Measurements from ENCODE around the gene HOXA5. TPM values are rescaled to one million over a fixed set of nuclear protein-coding genes. Genes with fewer than 3 reads are reported as not detected.

Gene HOXA5
- total RNA-seq, 5 donors from 2014 or later (not counting 1 experiment from before 2014, with no cell fraction given): 0.18 to 0.32 TPM; not detected in 3

DNA sequence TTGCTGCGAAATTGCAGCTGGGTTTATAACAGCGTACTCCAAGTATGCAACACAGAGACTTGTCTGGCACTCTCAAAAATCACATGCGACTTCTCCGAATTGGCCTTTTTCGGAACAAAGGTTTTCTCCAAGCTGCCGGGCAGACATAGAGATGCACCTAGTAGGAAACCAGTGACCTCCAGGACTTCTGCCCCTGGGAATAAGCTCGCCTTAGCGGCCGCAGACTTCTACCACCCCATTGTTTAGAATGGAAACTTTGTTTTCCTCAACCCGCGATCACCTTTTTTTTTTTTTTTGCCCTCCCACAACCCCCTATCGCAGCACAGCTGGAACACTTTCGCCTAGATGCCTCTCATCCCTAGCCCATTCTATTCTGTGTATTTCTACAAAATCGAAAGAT lies 35.5 kb upstream of the HOXA5 start:
- Histone ChIP-seq H3K36me3 (ENCODE audit: control insufficient read depth in 2 of 2, extremely low read depth in 1 of 2, insufficient read depth in 1 of 2, low read length in 1 of 2) (no peaks in the 10 kb centered on the region), H3K4me3 (ENCODE audit: control insufficient read depth in 1 of 2, extremely low read depth in 1 of 2, low read length in 1 of 2) (no peak overlapping the region), H3K9me3 (no peaks in the 10 kb centered on the region), H3K27ac (ENCODE audit: low read length) (no peak overlapping the region), H3K27me3 (replicated peaks in 1 of 2; ENCODE audit: control insufficient read depth in 2 of 2, extremely low read depth in 1 of 2, insufficient read depth in 2 of 2, low read length in 1 of 2) (peaks cover 11 to 90% of the 10 kb centered on the region in 2 experiments), H3K4me1 (ENCODE audit: control insufficient read depth in 1 of 2, extremely low read depth in 1 of 2, insufficient read depth in 2 of 2, low read length in 2 of 2) (peaks cover 5 to 31% of the 10 kb centered on the region in 2 experiments)
- H3K4me1 Mint-ChIP-seq: peaks cover 11 to 25% (median 13%) of the 10 kb centered on the region in 3 donors
- no peaks in the 10 kb centered on the region for H3K36me3 Mint-ChIP-seq
- H3K4me3 Mint-ChIP-seq: no peak overlapping the region
- H3K27ac Mint-ChIP-seq: peak overlapping the region in 1 of 2 donors; percentile 65
- peak in 1 of 35 experiments; percentile 0 for DNase-seq
- ChIA-PET CTCF (interaction anchor here (0.6 to 2.2 kb wide), 15 partner anchors 11 to 1334 kb away, joined by 3 to 26 read pairs (median 3); no protein-coding TSS in a partner anchor), POLR2A (no interaction called here)
- ATAC-seq (replicated peaks in 1 of 4): no peak
- H3K27me3 Mint-ChIP-seq: peaks cover 41 to 86% of the 10 kb centered on the region in 2 donors
- WGBS (ENCODE audit: insufficient coverage): 89% methylated on average over 11 of the region's 14 CpGs
- H3K9me3 Mint-ChIP-seq: no peaks in the 10 kb centered on the region

DNA sequence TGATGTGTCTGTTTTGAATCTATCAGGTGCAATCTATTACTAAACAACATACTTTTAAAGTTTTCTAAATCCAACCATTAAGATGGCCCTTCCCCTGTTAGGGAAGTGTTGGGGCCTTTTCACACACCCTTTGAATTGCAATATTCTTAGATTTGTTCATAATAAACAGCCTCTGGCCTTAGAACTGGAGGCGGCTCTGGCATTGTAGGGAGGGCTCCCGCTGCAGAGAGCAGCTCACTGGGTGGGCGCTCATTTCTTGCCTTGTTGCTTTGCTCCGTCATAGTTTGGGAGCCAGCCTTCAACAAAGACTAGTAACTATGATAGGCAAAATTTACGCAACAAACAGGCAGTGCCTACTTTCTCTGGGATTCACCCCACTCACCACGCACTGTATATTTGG lies 34.9 kb upstream of the HOXA5 start:
- ATAC-seq (replicated peaks in 1 of 4) (no peak), DNase-seq (peak in 1 of 35 experiments; percentile 5)
- Mint-ChIP-seq H3K4me1 (peaks cover 9 to 20% (median 11%) of the 10 kb centered on the region in 3 donors), H3K9me3 (no peaks in the 10 kb centered on the region), H3K27ac (no peak overlapping the region), H3K36me3 (no peaks in the 10 kb centered on the region), H3K27me3 (peaks cover 41 to 80% of the 10 kb centered on the region in 2 donors), H3K4me3 (no peak overlapping the region)
- Histone ChIP-seq H3K4me1 (ENCODE audit: control insufficient read depth in 1 of 2, extremely low read depth in 1 of 2, insufficient read depth in 2 of 2, low read length in 2 of 2) (peaks cover 5 to 30% of the 10 kb centered on the region in 2 experiments), H3K9me3 (no peaks in the 10 kb centered on the region), H3K27ac (ENCODE audit: low read length) (no peak overlapping the region), H3K36me3 (ENCODE audit: control insufficient read depth in 2 of 2, extremely low read depth in 1 of 2, insufficient read depth in 1 of 2, low read length in 1 of 2) (no peaks in the 10 kb centered on the region), H3K27me3 (replicated peaks in 1 of 2; ENCODE audit: control insufficient read depth in 2 of 2, extremely low read depth in 1 of 2, insufficient read depth in 2 of 2, low read length in 1 of 2) (peaks cover 11 to 89% of the 10 kb centered on the region in 2 experiments), H3K4me3 (ENCODE audit: control insufficient read depth in 1 of 2, extremely low read depth in 1 of 2, low read length in 1 of 2) (no peak overlapping the region)
- POLR2A ChIA-PET: interaction anchor here in 1 of 2 donors (0.7 kb wide), 1 partner anchor 8 kb away, joined by 3 read pairs; no protein-coding TSS in a partner anchor
- WGBS (ENCODE audit: insufficient coverage): 100% methylated on average over 3 of the region's 6 CpGs
- CTCF ChIA-PET: interaction anchor here in 1 of 2 donors (0.7 to 2.2 kb wide), 3 partner anchors 12 to 632 kb away, joined by 3 to 26 read pairs (median 6); no protein-coding TSS in a partner anchor

DNA sequence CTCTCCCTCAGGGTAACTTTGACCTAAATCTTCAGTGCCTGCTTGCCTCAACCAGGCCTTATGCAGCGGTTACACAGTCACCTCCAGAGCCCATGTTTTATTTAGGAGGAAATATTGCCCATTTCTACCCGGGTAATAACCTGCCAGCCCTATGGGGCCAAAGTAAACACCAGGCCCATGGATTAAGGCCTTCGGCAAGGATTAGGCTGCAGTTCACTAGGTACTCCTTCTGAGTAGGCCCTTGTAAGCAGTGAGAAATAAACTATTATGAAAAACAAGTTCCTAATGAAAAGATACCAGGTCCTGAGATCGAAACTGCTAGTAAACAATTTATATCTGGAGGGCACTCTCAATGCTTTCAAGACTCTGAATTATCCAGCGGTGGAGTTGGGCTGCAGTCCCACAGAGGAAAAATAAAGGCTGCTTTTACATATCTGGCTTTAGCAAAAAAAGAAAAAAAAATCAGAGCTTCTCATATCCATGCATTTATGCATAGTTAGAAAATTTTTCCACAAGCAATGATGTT lies 34.4 kb upstream of the HOXA5 start:
- no peak for DNase-seq
- POLR2A ChIA-PET: interaction anchor here (0.6 to 0.7 kb wide), 2 partner anchors 9 to 878 kb away, joined by 3 to 4 read pairs; no protein-coding TSS in a partner anchor
- Histone ChIP-seq H3K27ac (ENCODE audit: low read length) (no peak overlapping the region), H3K27me3 (replicated peaks in 1 of 2; ENCODE audit: control insufficient read depth in 2 of 2, extremely low read depth in 1 of 2, insufficient read depth in 2 of 2, low read length in 1 of 2) (peaks cover 10 to 88% of the 10 kb centered on the region in 2 experiments), H3K36me3 (ENCODE audit: control insufficient read depth in 2 of 2, extremely low read depth in 1 of 2, insufficient read depth in 1 of 2, low read length in 1 of 2) (no peaks in the 10 kb centered on the region), H3K4me1 (ENCODE audit: control insufficient read depth in 1 of 2, extremely low read depth in 1 of 2, insufficient read depth in 2 of 2, low read length in 2 of 2) (peaks cover 8 to 29% of the 10 kb centered on the region in 2 experiments), H3K4me3 (ENCODE audit: control insufficient read depth in 1 of 2, extremely low read depth in 1 of 2, low read length in 1 of 2) (no peak overlapping the region), H3K9me3 (no peaks in the 10 kb centered on the region)
- no CpG with 5 or more reads among the region's 5 CpGs for WGBS (ENCODE audit: insufficient coverage)
- H3K27me3 Mint-ChIP-seq: peaks cover 39 to 77% of the 10 kb centered on the region in 2 donors
- ATAC-seq (replicated peaks in 1 of 4): no peak
- H3K27ac Mint-ChIP-seq: no peak overlapping the region
- no peaks in the 10 kb centered on the region for H3K9me3 Mint-ChIP-seq
- no peak overlapping the region for H3K4me3 Mint-ChIP-seq
- peaks cover 9 to 18% (median 11%) of the 10 kb centered on the region in 3 donors for H3K4me1 Mint-ChIP-seq
- H3K36me3 Mint-ChIP-seq: no peaks in the 10 kb centered on the region
- CTCF ChIA-PET: interaction anchor here (0.9 to 1.6 kb wide), 5 partner anchors 10 to 977 kb away, joined by 3 to 4 read pairs (median 3); no protein-coding TSS in a partner anchor

DNA sequence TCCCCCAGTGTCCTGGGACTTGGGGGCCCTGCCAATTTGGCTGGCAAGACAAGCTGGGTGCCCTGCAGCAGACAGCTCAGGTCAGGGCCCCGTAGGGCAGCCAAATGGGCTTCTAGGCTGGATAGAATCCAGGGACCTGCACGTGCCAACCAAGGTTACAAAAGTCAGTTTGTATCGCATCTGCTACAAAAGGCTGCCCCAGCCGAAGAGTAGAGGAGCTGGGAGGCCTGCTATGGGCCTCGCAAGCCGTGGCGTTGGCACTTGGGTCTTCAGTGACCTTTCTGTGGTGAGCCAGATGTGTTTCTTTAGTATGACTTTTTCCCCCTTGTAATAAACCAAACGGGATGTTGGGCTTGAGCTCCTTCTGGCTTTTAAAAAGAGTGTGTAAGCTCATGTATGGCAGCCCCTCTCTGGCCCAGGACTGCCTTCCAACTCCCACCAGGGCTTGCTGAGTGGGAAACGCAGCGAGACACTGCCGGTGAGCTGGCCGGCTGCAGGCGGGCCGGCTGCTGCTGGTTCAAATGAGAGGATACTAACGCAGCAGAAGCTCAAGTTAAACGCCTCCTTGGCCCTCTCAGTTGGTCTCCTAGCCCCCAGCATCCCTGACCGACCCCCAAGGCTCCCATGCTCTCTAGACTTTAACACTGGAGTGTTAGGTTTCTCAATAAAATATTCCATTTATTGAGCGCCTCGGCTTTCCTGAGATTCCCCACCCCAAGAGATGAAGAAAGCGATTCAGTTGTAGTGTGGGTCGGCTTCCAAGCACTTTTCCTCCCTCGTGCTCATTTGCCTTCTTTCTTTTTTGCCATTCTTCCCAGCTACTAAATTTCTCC lies 33.7 kb upstream of the HOXA5 start:
- ChIA-PET POLR2A (interaction anchor here in 1 of 2 donors (0.6 kb wide), 1 partner anchor 878 kb away, joined by 4 read pairs; no protein-coding TSS in a partner anchor), CTCF (interaction anchor here (0.9 to 1.6 kb wide), 5 partner anchors 11 to 978 kb away, joined by 3 to 4 read pairs (median 3); no protein-coding TSS in a partner anchor)
- Mint-ChIP-seq H3K9me3 (no peaks in the 10 kb centered on the region), H3K4me3 (no peak overlapping the region), H3K4me1 (peaks cover 13 to 19% (median 16%) of the 10 kb centered on the region in 3 donors), H3K27ac (no peak overlapping the region), H3K36me3 (no peaks in the 10 kb centered on the region), H3K27me3 (peaks cover 38 to 76% of the 10 kb centered on the region in 2 donors)
- 87% methylated on average over 16 of the region's 22 CpGs for WGBS (ENCODE audit: insufficient coverage)
- Histone ChIP-seq H3K27ac (ENCODE audit: low read length) (no peak overlapping the region), H3K36me3 (ENCODE audit: control insufficient read depth in 2 of 2, extremely low read depth in 1 of 2, insufficient read depth in 1 of 2, low read length in 1 of 2) (no peaks in the 10 kb centered on the region), H3K4me1 (ENCODE audit: control insufficient read depth in 1 of 2, extremely low read depth in 1 of 2, insufficient read depth in 2 of 2, low read length in 2 of 2) (peaks cover 9 to 35% of the 10 kb centered on the region in 2 experiments), H3K27me3 (replicated peaks in 1 of 2; ENCODE audit: control insufficient read depth in 2 of 2, extremely low read depth in 1 of 2, insufficient read depth in 2 of 2, low read length in 1 of 2) (peaks cover 7 to 88% of the 10 kb centered on the region in 2 experiments), H3K9me3 (no peaks in the 10 kb centered on the region), H3K4me3 (ENCODE audit: control insufficient read depth in 1 of 2, extremely low read depth in 1 of 2, low read length in 1 of 2) (no peak overlapping the region)
- DNase-seq: no peak
- no peak for ATAC-seq (replicated peaks in 1 of 4)

DNA sequence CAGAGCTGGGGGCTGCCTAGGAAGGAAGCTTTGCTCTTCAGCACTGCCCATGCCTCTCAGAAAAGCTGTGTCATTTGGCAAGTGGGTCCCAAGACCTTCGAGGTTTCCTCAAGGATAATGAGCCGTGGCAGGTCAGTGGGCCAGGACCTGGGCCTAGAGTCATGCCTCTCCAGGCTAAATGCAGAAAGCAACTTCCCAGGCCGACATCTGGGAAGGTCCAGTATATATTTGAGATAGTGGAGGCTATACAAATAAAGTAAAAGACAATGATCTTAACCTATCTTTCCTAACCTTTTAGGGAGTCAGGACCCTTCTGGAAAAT lies 33.0 kb upstream of the HOXA5 start:
- peaks cover 20 to 25% (median 22%) of the 10 kb centered on the region in 3 donors for H3K4me1 Mint-ChIP-seq
- Histone ChIP-seq H3K9me3 (no peaks in the 10 kb centered on the region), H3K4me3 (ENCODE audit: control insufficient read depth in 1 of 2, extremely low read depth in 1 of 2, low read length in 1 of 2) (no peak overlapping the region), H3K4me1 (ENCODE audit: control insufficient read depth in 1 of 2, extremely low read depth in 1 of 2, insufficient read depth in 2 of 2, low read length in 2 of 2) (peaks cover 11 to 42% of the 10 kb centered on the region in 2 experiments), H3K36me3 (ENCODE audit: control insufficient read depth in 2 of 2, extremely low read depth in 1 of 2, insufficient read depth in 1 of 2, low read length in 1 of 2) (no peaks in the 10 kb centered on the region), H3K27ac (ENCODE audit: low read length) (no peak overlapping the region), H3K27me3 (replicated peaks in 1 of 2; ENCODE audit: control insufficient read depth in 2 of 2, extremely low read depth in 1 of 2, insufficient read depth in 2 of 2, low read length in 1 of 2) (peaks cover 3 to 89% of the 10 kb centered on the region in 2 experiments)
- peak in 1 of 35 experiments; percentile 18 for DNase-seq
- no peak overlapping the region for H3K27ac Mint-ChIP-seq
- no peak overlapping the region for H3K4me3 Mint-ChIP-seq
- H3K36me3 Mint-ChIP-seq: no peaks in the 10 kb centered on the region
- H3K9me3 Mint-ChIP-seq: no peaks in the 10 kb centered on the region
- POLR2A ChIA-PET: interaction anchor here in 1 of 2 donors (0.6 kb wide), 1 partner anchor 46 kb away, joined by 3 read pairs; the partner anchor contains the start of gene HOXA4
- no peak for ATAC-seq (replicated peaks in 1 of 4)
- WGBS (ENCODE audit: insufficient coverage): no CpG with 5 or more reads among the region's 3 CpGs
- CTCF ChIA-PET: interaction anchor here (0.6 to 1.6 kb wide), 5 partner anchors 12 to 916 kb away, joined by 3 to 7 read pairs (median 4); no protein-coding TSS in a partner anchor
- peaks cover 45 to 79% of the 10 kb centered on the region in 2 donors for H3K27me3 Mint-ChIP-seq
